Suprapubic skin (tissue), 3 donors: ENCODE measurements around the gene TMEFF2.

Experiments
- POLR2A ChIP-seq, 2 donors: fragments of 450-650 bp; IDR thresholded peaks; one replicate each; pipeline ENCODE4 v1.6.1; 2017; ENCODE audit warnings: antibody characterized with exemption in 2 of 2, mild to moderate bottlenecking in 2 of 2, moderate library complexity in 2 of 2
- TF ChIP-seq, protein P1 (sequence below), 2 donors: fragments of 200-600 bp in 1 of 2; fragments of 450-650 bp in 1 of 2; sonication (generic) in 1 of 2; IDR thresholded peaks; one replicate each; pipeline ENCODE4 v1.5.1; 2016 to 2019; ENCODE audit warnings: antibody characterized with exemption in 2 of 2, mild to moderate bottlenecking in 1 of 2, moderate library complexity in 1 of 2

DNA sequence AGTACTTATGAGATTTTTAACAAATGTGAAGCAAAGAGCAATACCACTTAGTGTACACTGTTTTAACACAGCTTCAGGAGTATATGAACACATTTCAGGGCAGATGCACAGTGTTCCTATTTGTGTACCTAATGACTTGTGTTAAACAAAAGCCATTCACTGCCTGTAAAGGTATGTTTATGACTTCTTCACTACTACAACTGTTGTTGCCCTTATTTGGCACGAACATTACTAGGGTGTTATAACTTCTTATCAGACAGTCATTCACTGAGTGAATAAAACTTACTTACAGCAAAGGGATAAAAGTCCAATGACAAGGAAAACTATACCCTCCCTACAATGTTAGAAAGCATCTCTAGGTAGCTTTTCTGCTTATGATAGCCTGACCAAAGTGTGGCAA, 262.4 kb downstream of the TMEFF2 start:
- TF ChIP-seq, protein P1, sequence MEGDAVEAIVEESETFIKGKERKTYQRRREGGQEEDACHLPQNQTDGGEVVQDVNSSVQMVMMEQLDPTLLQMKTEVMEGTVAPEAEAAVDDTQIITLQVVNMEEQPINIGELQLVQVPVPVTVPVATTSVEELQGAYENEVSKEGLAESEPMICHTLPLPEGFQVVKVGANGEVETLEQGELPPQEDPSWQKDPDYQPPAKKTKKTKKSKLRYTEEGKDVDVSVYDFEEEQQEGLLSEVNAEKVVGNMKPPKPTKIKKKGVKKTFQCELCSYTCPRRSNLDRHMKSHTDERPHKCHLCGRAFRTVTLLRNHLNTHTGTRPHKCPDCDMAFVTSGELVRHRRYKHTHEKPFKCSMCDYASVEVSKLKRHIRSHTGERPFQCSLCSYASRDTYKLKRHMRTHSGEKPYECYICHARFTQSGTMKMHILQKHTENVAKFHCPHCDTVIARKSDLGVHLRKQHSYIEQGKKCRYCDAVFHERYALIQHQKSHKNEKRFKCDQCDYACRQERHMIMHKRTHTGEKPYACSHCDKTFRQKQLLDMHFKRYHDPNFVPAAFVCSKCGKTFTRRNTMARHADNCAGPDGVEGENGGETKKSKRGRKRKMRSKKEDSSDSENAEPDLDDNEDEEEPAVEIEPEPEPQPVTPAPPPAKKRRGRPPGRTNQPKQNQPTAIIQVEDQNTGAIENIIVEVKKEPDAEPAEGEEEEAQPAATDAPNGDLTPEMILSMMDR (IDR thresholded peaks at IDR 0.05) = no peak
- no peak for TF ChIP-seq POLR2A (IDR thresholded peaks at IDR 0.05)
